ENCODE data around the gene KDM4E. TPM values are rescaled to one million over a fixed set of nuclear protein-coding genes. Genes with fewer than 3 reads are reported as not detected.

The KDM4E gene
- total and polyA plus RNA-seq, 2 experiments from 2014 or later = not detected

- Histone ChIP-seq H3K27ac (no peak overlapping the region), H3K27me3 (peaks cover 17% of the 10 kb centered on the region), H3K4me3 (no peak overlapping the region), H3K4me1 (ENCODE audit: low read depth) (no peaks in the 10 kb centered on the region), H3K9me3 (ENCODE audit: low read depth) (no peaks in the 10 kb centered on the region), H3K36me3 (no peaks in the 10 kb centered on the region)
- no peak for TF ChIP-seq CTCF (IDR thresholded peaks at IDR 0.05; ENCODE audit: low read depth, low read length)
- DNase-seq (ENCODE audit: low read depth in 1 of 2, low spot score in 1 of 2) = no peak
These were observed 34.0 kb downstream of the KDM4E start for GRCh38 chr11:95059046-95059445.

DNA sequence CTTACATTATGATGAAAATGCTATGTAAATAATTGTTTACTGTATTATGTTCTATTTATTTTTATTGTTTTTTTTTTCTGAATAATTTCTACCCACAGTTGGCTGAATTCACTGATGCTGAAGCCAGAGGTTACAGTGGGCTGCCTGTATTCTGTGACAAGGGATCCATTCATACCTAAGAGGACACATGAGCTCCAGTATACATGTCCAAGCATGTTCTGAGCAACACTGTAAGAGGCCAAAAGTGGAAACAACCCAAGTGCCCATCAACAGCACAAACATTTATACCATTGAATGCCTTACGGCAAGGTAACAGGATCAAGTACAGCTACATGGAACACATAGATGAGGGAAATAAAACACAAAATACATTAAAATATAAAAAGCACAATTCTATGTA is 40.3 kb downstream of the KDM4E start:
- DNase-seq (ENCODE audit: low read depth in 1 of 2, low spot score in 1 of 2) = no peak
- H3K27me3 ChIP-seq = peaks cover 17% of the 10 kb centered on the region
- no peak for TF ChIP-seq CTCF (IDR thresholded peaks at IDR 0.05; ENCODE audit: low read depth, low read length)
- no peak overlapping the region for H3K4me3 ChIP-seq
- no peaks in the 10 kb centered on the region for H3K36me3 ChIP-seq
- no peaks in the 10 kb centered on the region for H3K9me3 ChIP-seq (ENCODE audit: low read depth)
- no peak overlapping the region for H3K27ac ChIP-seq
- H3K4me1 ChIP-seq (ENCODE audit: low read depth) = peaks cover 13% of the 10 kb centered on the region

DNA sequence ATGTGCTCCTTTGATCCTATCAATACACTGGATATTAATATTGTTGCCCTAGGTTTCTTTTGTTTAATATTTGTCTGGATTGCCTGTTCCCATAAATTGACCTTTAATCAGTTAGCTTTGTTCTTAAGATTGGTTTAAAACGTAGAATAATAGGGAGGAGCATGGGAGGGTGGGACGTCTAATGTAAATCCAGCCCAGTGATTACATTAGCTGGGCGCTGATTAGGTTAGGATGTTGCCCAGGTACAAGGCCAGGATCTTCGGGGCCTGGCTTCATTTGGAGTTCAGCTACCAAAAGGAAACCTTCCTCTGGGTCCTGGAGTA is 41.6 kb downstream of the KDM4E start, which contains the start of gene SRSF8:
Gene SRSF8, plus strand, starts transcription at position 204 of the 323 bp plus-strand sequence. CDS start 308 bp downstream, outside the sequence.
- peak within 1 kb of the TSS; percentile 90 for H3K27ac ChIP-seq

GRCh38 chr11:95067039-95067840 is 42.2 kb downstream of the KDM4E start:
- peak; percentile 84 for DNase-seq (ENCODE audit: low read depth in 1 of 2, low spot score in 1 of 2)
- Histone ChIP-seq H3K4me1 (ENCODE audit: low read depth) (peaks cover 13% of the 10 kb centered on the region), H3K36me3 (no peaks in the 10 kb centered on the region), H3K27ac (peak overlapping the region; percentile 90), H3K27me3 (peaks cover 3% of the 10 kb centered on the region), H3K4me3 (peak overlapping the region; percentile 70), H3K9me3 (ENCODE audit: low read depth) (no peaks in the 10 kb centered on the region)
- TF ChIP-seq CTCF (IDR thresholded peaks at IDR 0.05; ENCODE audit: low read depth, low read length) = peak; percentile 59

More for the DNA sequence above, 41.6 kb downstream of the KDM4E start, which contains the start of gene SRSF8:
- DNase-seq (ENCODE audit: low read depth in 1 of 2, low spot score in 1 of 2) = no peak
- H3K4me3 ChIP-seq = peak within 1 kb of the TSS; percentile 70
- no peaks in the 10 kb centered on the region for H3K36me3 ChIP-seq
- H3K9me3 ChIP-seq (ENCODE audit: low read depth) = no peaks in the 10 kb centered on the region
- H3K4me1 ChIP-seq (ENCODE audit: low read depth) = peaks cover 13% of the 10 kb centered on the region
- no peak for TF ChIP-seq CTCF (IDR thresholded peaks at IDR 0.05; ENCODE audit: low read depth, low read length)
- peaks cover 6% of the 10 kb centered on the region for H3K27me3 ChIP-seq

DNA sequence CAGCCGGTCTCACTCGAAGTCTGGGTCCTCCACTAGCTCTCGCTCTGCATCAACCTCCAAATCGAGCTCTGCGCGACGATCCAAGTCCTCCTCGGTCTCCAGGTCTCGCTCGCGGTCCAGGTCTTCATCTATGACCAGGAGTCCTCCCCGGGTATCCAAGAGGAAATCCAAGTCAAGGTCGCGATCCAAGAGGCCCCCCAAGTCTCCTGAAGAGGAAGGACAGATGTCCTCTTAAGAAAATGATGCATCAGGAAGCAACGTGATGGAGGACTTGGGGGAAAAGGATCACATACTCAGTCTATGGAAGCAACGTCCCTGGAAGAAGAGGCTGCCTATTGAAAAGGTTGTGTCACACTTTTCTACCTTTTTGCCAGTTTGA is 42.8 kb downstream of the KDM4E start:
- H3K4me3 ChIP-seq = peak overlapping the region; percentile 70
- TF ChIP-seq CTCF (IDR thresholded peaks at IDR 0.05; ENCODE audit: low read depth, low read length) = no peak
- no peaks in the 10 kb centered on the region for H3K9me3 ChIP-seq (ENCODE audit: low read depth)
- no peaks in the 10 kb centered on the region for H3K36me3 ChIP-seq
- DNase-seq (ENCODE audit: low read depth in 1 of 2, low spot score in 1 of 2) = no peak
- H3K27me3 ChIP-seq = no peaks in the 10 kb centered on the region
- H3K27ac ChIP-seq = peak overlapping the region; percentile 90
- H3K4me1 ChIP-seq (ENCODE audit: low read depth) = peaks cover 13% of the 10 kb centered on the region

All from cardiac muscle cell (in vitro differentiated cells and primary cell).